Peyer's patch (tissue), 4 donors: ENCODE measurements around the gene CACHD1. TPM values are rescaled to one million over a fixed set of nuclear protein-coding genes. Genes with fewer than 3 reads are reported as not detected.

Experiments
- DNase-seq, 3 donors: peaks; one replicate each; pipeline ENCODE4 v3.0.0-alpha.2; 2017 to 2019
- H3K27ac ChIP-seq, 4 donors: fragments of 200-600 bp; sonication (generic); one replicate each; pipeline ENCODE4 v1.5.1; 2016 to 2019
- H3K27me3 ChIP-seq, 2 donors: fragments of 200-600 bp; sonication (generic); one replicate each; pipeline ENCODE4 v1.5.1; 2019
- H3K36me3 ChIP-seq, 3 donors: fragments of 200-600 bp; sonication (generic); one replicate each; pipeline ENCODE4 v1.5.1; 2016 to 2019
- H3K4me1 ChIP-seq, 4 donors: fragments of 200-600 bp; sonication (generic); one replicate each; pipeline ENCODE4 v1.5.1; 2016 to 2019
- H3K4me3 ChIP-seq, 4 donors: fragments of 200-600 bp; sonication (generic); 1 replicate in 3 of 4; 2 replicates in 1 of 4; pipeline ENCODE4 v1.5.1; 2016 to 2019; ENCODE audit warnings: mild to moderate bottlenecking in 1 of 4
- H3K9me3 ChIP-seq, 4 donors: fragments of 200-600 bp; sonication (generic); one replicate each; pipeline ENCODE4 v1.5.1; 2016 to 2019; ENCODE audit warnings: mild to moderate bottlenecking in 1 of 4
- POLR2A ChIP-seq, 2 donors: fragments of 450-650 bp; IDR thresholded peaks; one replicate each; pipeline ENCODE4 v1.5.1; 2017; ENCODE audit warnings: antibody characterized with exemption in 2 of 2, mild to moderate bottlenecking in 2 of 2, moderate library complexity in 2 of 2
- total RNA-seq, 4 donors: library from RNA; depleted of rRNA; stranded (reverse); fragments of >200 nt; gene quantifications; one replicate each; pipeline ENCODE4 v1.1.0, GENCODE V29; 2016
- TF ChIP-seq, protein P1 (sequence below), 6 experiments: fragments of 450-650 bp in 4 of 6; fragments of 200-600 bp in 2 of 6; sonication (generic) in 1 of 6; IDR thresholded peaks; one replicate each; pipeline ENCODE4 v1.5.1; 2017 to 2019; ENCODE audit warnings: antibody characterized with exemption in 6 of 6, mild to moderate bottlenecking in 3 of 6, moderate library complexity in 1 of 6

Gene CACHD1
- total RNA-seq, 4 donors from 2014 or later: 3.3 to 10.7 (median 6.3) TPM

GRCh38 chr1:64624808-64625207 is 154.9 kb downstream of the CACHD1 start:
- no peak for DNase-seq
- TF ChIP-seq, protein P1, sequence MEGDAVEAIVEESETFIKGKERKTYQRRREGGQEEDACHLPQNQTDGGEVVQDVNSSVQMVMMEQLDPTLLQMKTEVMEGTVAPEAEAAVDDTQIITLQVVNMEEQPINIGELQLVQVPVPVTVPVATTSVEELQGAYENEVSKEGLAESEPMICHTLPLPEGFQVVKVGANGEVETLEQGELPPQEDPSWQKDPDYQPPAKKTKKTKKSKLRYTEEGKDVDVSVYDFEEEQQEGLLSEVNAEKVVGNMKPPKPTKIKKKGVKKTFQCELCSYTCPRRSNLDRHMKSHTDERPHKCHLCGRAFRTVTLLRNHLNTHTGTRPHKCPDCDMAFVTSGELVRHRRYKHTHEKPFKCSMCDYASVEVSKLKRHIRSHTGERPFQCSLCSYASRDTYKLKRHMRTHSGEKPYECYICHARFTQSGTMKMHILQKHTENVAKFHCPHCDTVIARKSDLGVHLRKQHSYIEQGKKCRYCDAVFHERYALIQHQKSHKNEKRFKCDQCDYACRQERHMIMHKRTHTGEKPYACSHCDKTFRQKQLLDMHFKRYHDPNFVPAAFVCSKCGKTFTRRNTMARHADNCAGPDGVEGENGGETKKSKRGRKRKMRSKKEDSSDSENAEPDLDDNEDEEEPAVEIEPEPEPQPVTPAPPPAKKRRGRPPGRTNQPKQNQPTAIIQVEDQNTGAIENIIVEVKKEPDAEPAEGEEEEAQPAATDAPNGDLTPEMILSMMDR (IDR thresholded peaks at IDR 0.05): no peak
- no peak for TF ChIP-seq POLR2A (IDR thresholded peaks at IDR 0.05)
- Histone ChIP-seq H3K4me3 (no peak overlapping the region), H3K27ac (no peak overlapping the region), H3K27me3 (no peaks in the 10 kb centered on the region), H3K36me3 (no peaks in the 10 kb centered on the region), H3K4me1 (peaks cover 0 to 3% (median 0%) of the 10 kb centered on the region in 4 donors), H3K9me3 (no peaks in the 10 kb centered on the region)

DNA sequence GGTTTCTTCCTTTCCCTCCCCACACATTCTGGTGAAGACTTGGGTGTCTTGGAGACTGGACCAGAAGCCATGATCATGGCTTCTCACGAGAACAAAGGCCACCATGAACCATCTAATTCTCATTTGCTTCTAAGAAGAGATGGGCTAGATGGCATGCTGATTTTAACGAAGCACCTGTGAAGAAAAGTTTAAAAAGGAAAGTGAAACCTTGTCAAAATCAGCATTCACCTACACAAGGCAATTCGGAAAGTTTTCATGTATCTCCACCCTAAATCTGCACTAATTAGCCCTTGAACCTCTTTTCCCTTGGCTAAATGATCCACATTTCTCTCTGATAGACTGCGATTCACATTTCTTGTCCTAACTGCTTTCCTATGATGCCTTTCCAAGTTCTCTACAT is 160.7 kb downstream of the CACHD1 start:
- Histone ChIP-seq H3K9me3 (no peaks in the 10 kb centered on the region), H3K27me3 (no peaks in the 10 kb centered on the region), H3K36me3 (no peaks in the 10 kb centered on the region), H3K4me1 (no peaks in the 10 kb centered on the region), H3K27ac (no peak overlapping the region), H3K4me3 (no peak overlapping the region)
- no peak for TF ChIP-seq POLR2A (IDR thresholded peaks at IDR 0.05)
- TF ChIP-seq, protein P1 (IDR thresholded peaks at IDR 0.05): no peak
- DNase-seq: no peak

DNA sequence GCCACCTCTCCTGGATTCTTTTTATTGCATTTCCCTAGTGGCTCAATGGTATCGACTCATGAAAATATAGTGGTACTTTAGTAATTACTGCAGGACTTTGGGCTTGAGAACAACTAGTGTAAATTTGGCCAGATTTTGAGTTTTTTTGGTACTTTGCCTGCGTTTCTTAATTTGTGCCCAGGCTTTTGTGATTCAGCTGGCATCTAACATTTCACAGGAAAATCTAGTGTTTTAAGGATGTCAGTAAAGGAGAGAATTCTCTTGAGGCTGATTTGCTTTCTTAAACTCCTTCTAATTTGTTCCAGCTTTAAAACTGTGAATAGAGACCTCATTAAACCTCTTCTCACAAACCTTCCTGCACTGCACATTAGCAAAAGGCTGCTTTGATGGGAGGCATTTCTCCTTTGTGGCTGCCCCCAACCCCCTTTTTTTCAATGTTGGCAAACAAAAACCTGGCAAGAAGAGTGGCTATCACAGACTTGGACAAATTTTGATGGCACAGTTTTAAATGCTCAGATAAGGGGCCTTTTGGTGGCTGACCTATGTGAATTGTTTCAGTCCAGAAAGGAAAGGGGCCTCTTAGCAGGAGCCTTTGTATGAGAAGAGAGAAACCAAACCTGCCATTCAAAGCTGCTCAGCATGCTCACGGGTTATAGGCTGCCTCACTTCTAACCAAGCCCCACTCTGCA is 161.6 kb downstream of the CACHD1 start:
- Histone ChIP-seq H3K27me3 (no peaks in the 10 kb centered on the region), H3K4me1 (no peaks in the 10 kb centered on the region), H3K27ac (no peak overlapping the region), H3K4me3 (no peak overlapping the region), H3K9me3 (no peaks in the 10 kb centered on the region), H3K36me3 (no peaks in the 10 kb centered on the region)
- no peak for DNase-seq
- TF ChIP-seq, protein P1 (IDR thresholded peaks at IDR 0.05): no peak
- no peak for TF ChIP-seq POLR2A (IDR thresholded peaks at IDR 0.05)

GRCh38 chr1:64632936-64633335 is 163.0 kb downstream of the CACHD1 start:
- no peaks in the 10 kb centered on the region for H3K36me3 ChIP-seq
- no peaks in the 10 kb centered on the region for H3K4me1 ChIP-seq
- H3K27me3 ChIP-seq: no peaks in the 10 kb centered on the region
- TF ChIP-seq, protein P1 (IDR thresholded peaks at IDR 0.05): no peak
- no peak for TF ChIP-seq POLR2A (IDR thresholded peaks at IDR 0.05)
- no peak overlapping the region for H3K27ac ChIP-seq
- no peaks in the 10 kb centered on the region for H3K9me3 ChIP-seq
- DNase-seq: no peak
- H3K4me3 ChIP-seq: no peak overlapping the region

DNA sequence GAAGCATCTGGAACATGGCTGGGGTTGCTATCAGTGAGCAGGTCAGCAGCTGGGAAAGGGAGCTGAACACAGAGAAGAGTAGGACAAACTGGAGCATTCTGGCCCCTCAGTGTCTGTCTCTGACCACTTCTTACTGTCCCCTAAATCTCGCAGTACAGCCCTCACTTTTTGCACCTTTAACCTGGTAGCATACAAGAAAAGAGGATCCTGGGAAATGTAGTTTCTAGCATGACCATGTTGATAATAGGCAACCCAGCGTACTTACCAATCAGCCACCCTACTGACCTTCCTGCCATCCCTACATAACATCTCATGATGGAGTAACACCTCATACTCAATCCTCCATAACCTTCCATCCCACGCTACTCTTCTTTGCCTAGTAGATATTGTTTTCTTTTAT is 175.8 kb downstream of the CACHD1 start:
- H3K9me3 ChIP-seq: no peaks in the 10 kb centered on the region
- no peaks in the 10 kb centered on the region for H3K27me3 ChIP-seq
- no peak overlapping the region for H3K27ac ChIP-seq
- H3K4me3 ChIP-seq: no peak overlapping the region
- H3K4me1 ChIP-seq: no peaks in the 10 kb centered on the region
- TF ChIP-seq, protein P1 (IDR thresholded peaks at IDR 0.05): no peak
- no peak for TF ChIP-seq POLR2A (IDR thresholded peaks at IDR 0.05)
- H3K36me3 ChIP-seq: no peaks in the 10 kb centered on the region
- no peak for DNase-seq
